GM18870 (cell line): ENCODE results near the gene RASSF10.
A peak's percentile ranks its signal among the peaks of the same experiment; 100 is the strongest.

ENCODE experiments used
- ATAC-seq: cut with Tn5 transposase; IDR thresholded peaks from one replicate; pipeline ENCODE4 v1.9.1; 2021; ENCODE audit warnings: moderate library complexity; ENCODE audit not compliant: unreplicated experiment

Gene RASSF10

GRCh38 chr11:13008625-13009475 is at the start of gene RASSF10:
Gene RASSF10, plus strand, starts transcription at chr11:13009316. Its CDS starts 261 bp downstream, at chr11:13009577.
- ATAC-seq: peak; percentile 41

- ATAC-seq: no peak
These were observed 47.5 kb upstream of the RASSF10 start for GRCh38 chr11:12961615-12962014.

- ATAC-seq: no peak
These were observed 46.8 kb upstream of the RASSF10 start for GRCh38 chr11:12962306-12962705.

- no peak for ATAC-seq
These were observed 46.1 kb upstream of the RASSF10 start for GRCh38 chr11:12963051-12963450.

- no peak for ATAC-seq
These were observed 45.2 kb upstream of the RASSF10 start for GRCh38 chr11:12963792-12964536.

- no peak for ATAC-seq
These were observed 44.5 kb upstream of the RASSF10 start for GRCh38 chr11:12964650-12965049.

GRCh38 chr11:12966002-12966401 is 43.1 kb upstream of the RASSF10 start:
- ATAC-seq: no peak

GRCh38 chr11:12968101-12968500 is 41.0 kb upstream of the RASSF10 start:
- ATAC-seq: no peak

GRCh38 chr11:12968826-12969225 is 40.3 kb upstream of the RASSF10 start:
- ATAC-seq: no peak

- no peak for ATAC-seq
These were observed 37.2 kb upstream of the RASSF10 start for GRCh38 chr11:12971955-12972354.

DNA sequence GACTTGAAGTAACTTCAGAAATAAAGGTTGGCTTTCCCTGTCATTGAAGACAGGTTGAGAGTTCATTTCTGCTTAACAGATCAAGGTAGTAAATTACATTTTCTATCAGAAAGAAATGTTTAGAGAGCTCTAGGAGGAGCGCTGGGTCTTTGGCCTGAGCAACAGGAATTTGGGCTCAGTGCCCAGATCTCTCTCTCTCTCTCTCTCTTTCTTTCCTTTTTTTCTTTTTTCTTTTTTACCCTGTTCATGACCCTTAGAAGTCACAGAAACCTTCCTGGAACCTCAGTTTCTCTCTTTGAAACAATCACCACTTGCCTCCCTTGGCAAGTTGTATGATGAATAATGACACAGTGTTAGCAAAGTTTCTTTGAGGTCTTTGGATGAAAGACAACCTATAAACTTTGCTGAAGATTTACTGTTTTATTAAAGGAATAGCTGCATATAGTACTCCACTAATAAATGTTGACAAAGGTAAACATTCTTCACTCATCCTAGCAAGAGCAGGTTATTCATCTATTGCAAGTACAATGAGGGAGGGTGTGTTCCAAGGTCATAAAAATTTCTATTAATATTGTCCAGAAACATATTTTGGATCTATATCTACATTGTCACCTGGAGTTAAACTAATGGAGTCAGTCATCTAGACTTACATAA is 35.5 kb upstream of the RASSF10 start:
- ATAC-seq: no peak

- no peak for ATAC-seq
These were observed 33.9 kb upstream of the RASSF10 start for GRCh38 chr11:12975195-12975594.

- no peak for ATAC-seq
These were observed 29.0 kb upstream of the RASSF10 start for GRCh38 chr11:12979928-12980689.

DNA sequence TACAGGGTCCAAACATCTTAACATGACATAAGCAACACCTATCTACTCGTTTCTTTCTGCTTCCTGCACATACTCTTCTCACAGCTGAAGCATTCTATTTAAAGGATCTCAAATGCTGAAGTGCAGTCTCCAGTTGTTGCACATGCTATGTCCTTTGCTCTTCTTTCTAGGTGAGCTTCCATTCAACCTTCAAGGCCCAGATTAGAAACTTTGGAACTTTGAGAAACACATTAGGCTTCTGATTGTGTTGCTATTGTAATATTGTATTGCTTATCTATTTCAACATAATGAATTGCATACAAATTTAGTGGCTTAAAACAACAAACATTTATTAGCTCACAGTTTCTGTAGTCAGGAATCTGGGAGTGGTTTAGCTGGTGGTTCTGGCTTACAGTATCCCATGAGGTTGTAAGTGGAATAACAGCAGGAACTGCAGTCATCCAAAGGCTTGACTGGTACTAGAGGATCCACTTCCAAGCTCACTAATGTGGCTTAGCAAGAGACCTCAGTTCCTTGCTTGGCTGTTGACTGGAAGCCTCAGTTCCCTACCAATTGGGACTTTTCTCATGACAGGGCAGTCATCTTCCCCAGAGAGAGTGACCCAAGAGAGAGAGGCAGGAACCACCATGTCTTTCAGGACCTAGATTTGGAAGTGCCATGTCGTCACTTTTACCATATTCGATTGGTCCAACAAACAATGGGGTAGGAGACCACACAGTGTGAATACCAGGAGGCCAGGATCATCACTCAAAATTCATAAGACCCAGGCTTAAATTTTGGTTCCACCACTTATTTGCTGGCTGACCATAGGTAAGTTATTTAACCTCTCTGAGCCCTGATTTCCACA is 27.2 kb upstream of the RASSF10 start:
- no peak for ATAC-seq

DNA sequence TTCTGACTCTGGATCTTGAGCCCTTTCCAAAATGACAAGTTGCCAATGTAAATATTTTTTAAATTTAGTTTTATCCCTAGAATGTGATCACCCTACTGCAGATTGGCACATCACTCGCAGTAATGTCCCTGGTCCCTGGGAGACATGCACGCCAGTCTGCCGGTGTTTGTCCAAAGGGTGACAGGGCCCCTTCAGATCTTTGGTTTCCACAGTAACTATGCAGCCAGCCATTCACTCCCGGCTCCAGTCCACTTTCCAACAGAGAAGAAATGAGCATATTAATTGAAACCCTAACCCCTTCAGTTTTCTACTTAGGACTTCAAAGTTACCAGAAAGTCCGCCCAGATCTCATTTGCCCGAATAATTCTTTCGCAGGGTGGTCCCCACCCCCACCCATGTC is 25.8 kb upstream of the RASSF10 start:
- no peak for ATAC-seq

DNA sequence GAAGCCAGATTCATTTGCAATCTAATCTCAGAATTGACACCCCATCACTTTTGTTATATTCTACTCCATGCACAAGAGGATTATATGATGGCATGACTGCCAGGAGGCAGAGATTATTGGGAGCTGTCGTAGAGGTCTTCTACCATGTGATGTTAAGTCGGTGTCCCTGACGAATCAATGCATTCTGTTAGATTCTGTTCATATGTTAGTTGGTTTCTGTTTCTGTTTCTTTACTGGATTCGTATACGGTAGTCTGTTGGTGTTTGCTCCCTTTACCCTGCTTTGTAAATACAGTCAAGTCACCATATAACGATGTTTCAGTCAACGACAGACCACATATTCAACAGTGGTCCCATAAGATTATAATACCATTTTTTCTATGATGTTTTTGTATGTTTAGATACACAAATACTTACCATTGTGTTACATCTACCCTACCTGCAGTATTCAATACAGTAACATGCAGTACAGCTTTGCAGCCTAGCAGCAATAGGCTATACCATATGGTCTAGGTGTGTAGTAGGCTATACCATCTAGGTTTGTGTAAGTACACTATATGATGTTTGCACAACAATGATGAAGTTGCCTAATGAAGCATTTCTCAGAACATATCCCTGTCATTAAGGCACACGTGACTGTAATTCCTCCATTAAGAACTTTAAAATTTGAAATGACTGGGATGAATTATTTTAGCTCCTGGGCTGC is 22.8 kb upstream of the RASSF10 start:
- ATAC-seq: no peak

- ATAC-seq: no peak
These were observed 19.5 kb upstream of the RASSF10 start for GRCh38 chr11:12989428-12990161.

DNA sequence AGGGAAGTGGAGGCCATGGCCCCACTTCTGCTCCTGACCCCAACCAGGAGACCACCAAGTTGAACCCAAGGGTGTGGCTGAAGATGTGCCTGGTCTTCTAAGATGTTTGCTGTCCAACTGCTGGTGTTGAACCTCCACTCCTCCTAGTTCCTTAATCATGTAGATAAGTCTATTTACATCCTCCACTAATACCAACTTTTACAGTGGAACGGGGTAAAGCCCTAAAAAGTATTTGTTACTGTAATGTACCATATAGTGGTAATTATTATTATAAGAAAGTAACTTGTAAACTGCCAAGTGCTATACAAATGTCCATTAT is 19.0 kb upstream of the RASSF10 start:
- no peak for ATAC-seq

DNA sequence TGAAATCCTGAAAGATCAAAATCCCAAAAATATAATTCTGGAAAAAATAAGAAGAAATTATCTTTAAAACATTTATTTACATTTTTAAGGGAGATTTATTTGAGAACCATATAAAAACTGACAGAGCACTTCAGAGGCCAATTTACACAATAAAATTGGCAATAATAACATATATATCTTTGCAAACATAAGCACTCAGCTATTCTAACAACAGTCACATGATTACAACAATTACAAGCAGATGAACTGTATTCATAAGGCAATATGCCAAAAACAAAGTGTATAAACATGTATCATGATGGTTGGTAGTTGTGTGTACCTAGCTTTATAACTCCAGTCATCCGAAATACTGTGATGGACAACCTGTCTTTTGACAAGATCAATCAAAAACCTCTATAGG is 17.7 kb upstream of the RASSF10 start:
- ATAC-seq: no peak
